22Rv1 (cell line): ENCODE data around the gene TENM4.
"Not testable (repeated sequence)": the region's sequence is repeated elsewhere in the genome, so short reads cannot be mapped to it uniquely, and the experiment has no call there.

ENCODE experiments used
- CTCF ChIP-seq: fragments of 450-650 bp; IDR thresholded peaks from 2 replicates; pipeline ENCODE4 v1.5.1; 2017; ENCODE audit warnings: mild to moderate bottlenecking
- ZFX ChIP-seq: fragments of 450-650 bp; IDR thresholded peaks from 2 replicates; pipeline ENCODE4 v1.6.1; 2017; ENCODE audit warnings: antibody characterized with exemption, borderline replicate concordance

GRCh38 chr11:79222163-79222562, 218.7 kb downstream of the TENM4 start:
- not testable (repeated sequence) for TF ChIP-seq CTCF, ZFX
